GM12874 (cell line): ENCODE measurements around the gene SLC19A1.

ENCODE experiments used
- TF ChIP-seq, protein P1 (sequence below): IDR thresholded peaks from 2 replicates; pipeline ENCODE4 v1.5.1; 2011; ENCODE audit warnings: low read depth, mild to moderate bottlenecking, control low read depth, low read length, moderate library complexity; ENCODE audit not compliant: insufficient read depth

The SLC19A1 gene

GRCh38 chr21:45461369-45461750 lies 80.9 kb downstream of the SLC19A1 start:
- TF ChIP-seq, protein P1, sequence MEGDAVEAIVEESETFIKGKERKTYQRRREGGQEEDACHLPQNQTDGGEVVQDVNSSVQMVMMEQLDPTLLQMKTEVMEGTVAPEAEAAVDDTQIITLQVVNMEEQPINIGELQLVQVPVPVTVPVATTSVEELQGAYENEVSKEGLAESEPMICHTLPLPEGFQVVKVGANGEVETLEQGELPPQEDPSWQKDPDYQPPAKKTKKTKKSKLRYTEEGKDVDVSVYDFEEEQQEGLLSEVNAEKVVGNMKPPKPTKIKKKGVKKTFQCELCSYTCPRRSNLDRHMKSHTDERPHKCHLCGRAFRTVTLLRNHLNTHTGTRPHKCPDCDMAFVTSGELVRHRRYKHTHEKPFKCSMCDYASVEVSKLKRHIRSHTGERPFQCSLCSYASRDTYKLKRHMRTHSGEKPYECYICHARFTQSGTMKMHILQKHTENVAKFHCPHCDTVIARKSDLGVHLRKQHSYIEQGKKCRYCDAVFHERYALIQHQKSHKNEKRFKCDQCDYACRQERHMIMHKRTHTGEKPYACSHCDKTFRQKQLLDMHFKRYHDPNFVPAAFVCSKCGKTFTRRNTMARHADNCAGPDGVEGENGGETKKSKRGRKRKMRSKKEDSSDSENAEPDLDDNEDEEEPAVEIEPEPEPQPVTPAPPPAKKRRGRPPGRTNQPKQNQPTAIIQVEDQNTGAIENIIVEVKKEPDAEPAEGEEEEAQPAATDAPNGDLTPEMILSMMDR: no peak

- TF ChIP-seq, protein P1: no peak
Measured at GRCh38 chr21:45460611-45461368, 81.5 kb downstream of the SLC19A1 start.

GRCh38 chr21:45460011-45460565 lies 82.2 kb downstream of the SLC19A1 start:
- TF ChIP-seq, protein P1: no peak

- TF ChIP-seq, protein P1: no peak
Measured at GRCh38 chr21:45459171-45460010, 82.8 kb downstream of the SLC19A1 start.

DNA sequence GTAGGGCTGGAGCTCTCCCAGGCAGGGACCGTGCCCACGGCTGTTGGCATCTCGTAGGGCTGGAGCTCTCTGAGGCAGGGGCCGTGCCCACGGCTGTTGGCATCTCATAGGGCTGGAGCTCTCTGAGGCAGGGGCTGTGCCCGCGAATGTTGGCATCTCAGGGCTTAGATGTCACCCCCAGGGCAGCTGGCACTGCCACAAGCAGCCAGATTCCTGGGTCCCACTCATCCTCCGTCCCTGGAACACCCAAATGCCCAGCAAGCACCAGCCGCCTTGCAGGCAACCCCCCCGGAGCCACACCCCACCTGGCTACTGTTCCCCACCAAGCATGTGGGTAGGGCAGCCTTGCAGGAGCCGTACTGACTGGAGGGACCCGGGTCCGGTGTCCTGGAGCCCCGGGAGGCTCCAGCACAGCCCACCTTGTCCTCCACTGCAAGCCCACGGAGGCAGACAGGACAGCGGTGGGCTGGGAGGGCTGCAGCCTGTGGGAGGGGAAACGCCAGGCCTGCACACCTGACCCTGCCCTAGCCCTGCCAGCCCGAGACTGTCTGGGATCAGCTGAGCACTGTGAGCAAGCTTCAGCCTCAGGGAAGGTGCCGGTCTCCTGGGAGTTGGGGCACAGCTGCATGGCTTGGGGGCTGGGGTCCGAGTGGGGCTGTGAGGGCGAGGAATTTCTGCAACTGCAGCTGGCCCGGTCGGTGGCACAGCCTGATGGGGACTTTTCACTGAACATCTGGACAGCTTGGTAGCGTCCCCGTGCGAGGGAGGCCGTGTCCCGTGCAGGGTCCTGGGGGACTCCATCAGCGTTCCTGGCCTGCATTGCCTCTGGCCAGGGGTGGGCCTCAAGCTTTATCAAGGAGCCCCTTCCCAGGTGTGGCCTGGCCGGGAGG lies 83.7 kb downstream of the SLC19A1 start:
- TF ChIP-seq, protein P1: no peak

GRCh38 chr21:45457832-45458172 lies 84.4 kb downstream of the SLC19A1 start:
- TF ChIP-seq, protein P1: no peak
